22Rv1 (cell line): Measurements from ENCODE around the gene ADGRA3.

Source experiments
- ZFX ChIP-seq: fragments of 450-650 bp; IDR thresholded peaks from 2 replicates; pipeline ENCODE4 v1.6.1; 2017; ENCODE audit warnings: antibody characterized with exemption, borderline replicate concordance
- TF ChIP-seq, protein P1 (sequence below): fragments of 450-650 bp; IDR thresholded peaks from 2 replicates; pipeline ENCODE4 v1.5.1; 2017; ENCODE audit warnings: mild to moderate bottlenecking

DNA sequence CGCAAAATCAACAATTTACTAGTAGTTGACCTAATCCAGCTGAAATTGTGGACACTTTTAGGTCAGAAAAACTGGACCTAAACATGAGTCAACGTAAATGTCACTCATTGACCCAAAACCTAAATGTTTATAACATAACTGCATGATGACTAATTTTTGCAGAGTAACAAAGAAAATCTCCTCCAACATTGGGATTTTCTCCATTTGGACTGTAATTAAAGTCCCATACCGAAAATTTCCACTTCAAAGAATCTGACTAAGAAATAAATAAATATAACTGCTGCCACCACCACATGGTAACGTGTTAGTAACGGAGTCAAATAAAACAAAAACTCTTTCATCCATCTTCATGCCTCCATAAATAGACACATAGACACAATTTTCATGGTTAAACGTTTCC is 1.9 kb downstream of the ADGRA3 start:
- TF ChIP-seq, protein P1, sequence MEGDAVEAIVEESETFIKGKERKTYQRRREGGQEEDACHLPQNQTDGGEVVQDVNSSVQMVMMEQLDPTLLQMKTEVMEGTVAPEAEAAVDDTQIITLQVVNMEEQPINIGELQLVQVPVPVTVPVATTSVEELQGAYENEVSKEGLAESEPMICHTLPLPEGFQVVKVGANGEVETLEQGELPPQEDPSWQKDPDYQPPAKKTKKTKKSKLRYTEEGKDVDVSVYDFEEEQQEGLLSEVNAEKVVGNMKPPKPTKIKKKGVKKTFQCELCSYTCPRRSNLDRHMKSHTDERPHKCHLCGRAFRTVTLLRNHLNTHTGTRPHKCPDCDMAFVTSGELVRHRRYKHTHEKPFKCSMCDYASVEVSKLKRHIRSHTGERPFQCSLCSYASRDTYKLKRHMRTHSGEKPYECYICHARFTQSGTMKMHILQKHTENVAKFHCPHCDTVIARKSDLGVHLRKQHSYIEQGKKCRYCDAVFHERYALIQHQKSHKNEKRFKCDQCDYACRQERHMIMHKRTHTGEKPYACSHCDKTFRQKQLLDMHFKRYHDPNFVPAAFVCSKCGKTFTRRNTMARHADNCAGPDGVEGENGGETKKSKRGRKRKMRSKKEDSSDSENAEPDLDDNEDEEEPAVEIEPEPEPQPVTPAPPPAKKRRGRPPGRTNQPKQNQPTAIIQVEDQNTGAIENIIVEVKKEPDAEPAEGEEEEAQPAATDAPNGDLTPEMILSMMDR, result no peak
- no peak for TF ChIP-seq ZFX
